H1 (cell line): ENCODE measurements around the gene CHMP6.

ENCODE experiments used
- EP300 ChIP-seq, 2 experiments: IDR thresholded peaks; 1 replicate in 1 of 2; 2 replicates in 1 of 2; pipeline ENCODE4 v1.6.1; 2011 to 2012; ENCODE audit warnings: low read depth in 2 of 2, low read length in 2 of 2, mild to moderate bottlenecking in 2 of 2, borderline replicate concordance in 1 of 2, inconsistent platforms in 1 of 2, moderate library complexity in 1 of 2
- FOSL1 ChIP-seq: IDR thresholded peaks from 2 replicates; pipeline ENCODE4 v1.6.1; 2011; ENCODE audit warnings: mild to moderate bottlenecking, low read depth, low read length, moderate library complexity; ENCODE audit not compliant: insufficient read depth
- RNF2 ChIP-seq: fragments of 200-900, 300-1000 bp; sonication (generic); IDR thresholded peaks from 2 replicates; pipeline ENCODE4 v1.7.1; 2016; ENCODE audit warnings: borderline replicate concordance, low read depth, mild to moderate bottlenecking, antibody characterized with exemption, low read length; ENCODE audit not compliant: poor library complexity, severe bottlenecking; ENCODE audit errors: missing control alignments
- RXRA ChIP-seq: IDR thresholded peaks from 2 replicates; pipeline ENCODE4 v1.6.1; 2011; ENCODE audit warnings: low read depth, mild to moderate bottlenecking, low read length, moderate library complexity; ENCODE audit not compliant: insufficient read depth
- ZNF274 ChIP-seq: IDR thresholded peaks from 2 replicates; pipeline ENCODE4 v1.7.0; 2012; ENCODE audit warnings: low read length, borderline replicate concordance; ENCODE audit errors: extremely low read depth
- TF ChIP-seq, protein P1 (sequence below), 3 experiments: IDR thresholded peaks; 1 replicate in 2 of 3; 2 replicates in 1 of 3; pipeline versions ENCODE4 v1.5.1 to v1.6.1; 2011; ENCODE audit warnings: low read length in 3 of 3, mild to moderate bottlenecking in 3 of 3, inconsistent platforms in 2 of 3, low read depth in 1 of 3, moderate library complexity in 1 of 3; ENCODE audit not compliant: insufficient read depth in 1 of 3; ENCODE audit errors: control extremely low read depth in 1 of 3
- TF ChIP-seq, protein P2 (sequence below): IDR thresholded peaks from 2 replicates; pipeline ENCODE4 v1.6.1; 2011; ENCODE audit warnings: low read length, improper control_type of control experiment

DNA sequence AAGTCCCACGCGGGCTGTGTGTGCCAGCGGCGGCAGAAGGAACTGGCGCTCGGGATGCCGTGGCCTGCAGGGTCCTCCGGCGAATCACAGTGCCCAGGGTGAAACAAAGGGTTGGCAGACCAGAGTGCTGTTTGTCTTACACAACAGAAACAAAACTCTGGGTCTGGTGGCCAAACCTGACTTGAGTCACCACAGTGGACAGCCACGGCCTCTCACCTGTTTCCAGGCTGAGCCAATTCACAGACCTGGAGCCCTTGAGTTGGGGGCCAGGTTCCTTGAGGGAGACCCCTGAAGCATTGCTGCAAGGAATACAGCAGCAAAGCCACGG is 2.1 kb upstream of the CHMP6 start:
- TF ChIP-seq ZNF274 (no peak), EP300 (IDR thresholded peaks at IDR 0.05; ENCODE audit: borderline replicate concordance in 1 of 2, low read depth in 2 of 2, low read length in 2 of 2) (no peak), RNF2 (no peak), RXRA (no peak), FOSL1 (no peak)
- TF ChIP-seq, protein P1, sequence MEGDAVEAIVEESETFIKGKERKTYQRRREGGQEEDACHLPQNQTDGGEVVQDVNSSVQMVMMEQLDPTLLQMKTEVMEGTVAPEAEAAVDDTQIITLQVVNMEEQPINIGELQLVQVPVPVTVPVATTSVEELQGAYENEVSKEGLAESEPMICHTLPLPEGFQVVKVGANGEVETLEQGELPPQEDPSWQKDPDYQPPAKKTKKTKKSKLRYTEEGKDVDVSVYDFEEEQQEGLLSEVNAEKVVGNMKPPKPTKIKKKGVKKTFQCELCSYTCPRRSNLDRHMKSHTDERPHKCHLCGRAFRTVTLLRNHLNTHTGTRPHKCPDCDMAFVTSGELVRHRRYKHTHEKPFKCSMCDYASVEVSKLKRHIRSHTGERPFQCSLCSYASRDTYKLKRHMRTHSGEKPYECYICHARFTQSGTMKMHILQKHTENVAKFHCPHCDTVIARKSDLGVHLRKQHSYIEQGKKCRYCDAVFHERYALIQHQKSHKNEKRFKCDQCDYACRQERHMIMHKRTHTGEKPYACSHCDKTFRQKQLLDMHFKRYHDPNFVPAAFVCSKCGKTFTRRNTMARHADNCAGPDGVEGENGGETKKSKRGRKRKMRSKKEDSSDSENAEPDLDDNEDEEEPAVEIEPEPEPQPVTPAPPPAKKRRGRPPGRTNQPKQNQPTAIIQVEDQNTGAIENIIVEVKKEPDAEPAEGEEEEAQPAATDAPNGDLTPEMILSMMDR (IDR thresholded peaks at IDR 0.05; ENCODE audit: control extremely low read depth in 1 of 3, insufficient read depth in 1 of 3, low read depth in 1 of 3, low read length in 3 of 3) = no peak
- TF ChIP-seq, protein P2, sequence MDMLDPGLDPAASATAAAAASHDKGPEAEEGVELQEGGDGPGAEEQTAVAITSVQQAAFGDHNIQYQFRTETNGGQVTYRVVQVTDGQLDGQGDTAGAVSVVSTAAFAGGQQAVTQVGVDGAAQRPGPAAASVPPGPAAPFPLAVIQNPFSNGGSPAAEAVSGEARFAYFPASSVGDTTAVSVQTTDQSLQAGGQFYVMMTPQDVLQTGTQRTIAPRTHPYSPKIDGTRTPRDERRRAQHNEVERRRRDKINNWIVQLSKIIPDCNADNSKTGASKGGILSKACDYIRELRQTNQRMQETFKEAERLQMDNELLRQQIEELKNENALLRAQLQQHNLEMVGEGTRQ = no peak
